Mesothelial cell of epicardium (in vitro differentiated cells): ENCODE data around the gene SLC2A1. TPM values are rescaled to one million over a fixed set of nuclear protein-coding genes. Genes with fewer than 3 reads are reported as not detected.

ENCODE experiments used
- DNase-seq, 2 experiments: peaks; one replicate each; pipeline ENCODE4 v3.0.0; 2021; ENCODE audit warnings: low spot score in 2 of 2; ENCODE audit not compliant: unreplicated experiment in 2 of 2
- H3K27ac Mint-ChIP-seq: 2 replicates; pipeline ENCODE4 v1.8.0; 2021; ENCODE audit warnings: mixed read lengths
- H3K27me3 Mint-ChIP-seq: 2 replicates; pipeline ENCODE4 v1.8.0; 2021; ENCODE audit warnings: low read depth, mixed read lengths
- H3K36me3 Mint-ChIP-seq: 2 replicates; pipeline ENCODE4 v1.8.0; 2021; ENCODE audit warnings: mixed read lengths
- H3K4me1 Mint-ChIP-seq: 2 replicates; pipeline ENCODE4 v1.8.0; 2021; ENCODE audit warnings: mixed read lengths
- H3K4me3 Mint-ChIP-seq: 2 replicates; pipeline ENCODE4 v1.8.0; 2021; ENCODE audit warnings: mild to moderate bottlenecking, moderate library complexity, mixed read lengths
- H3K9me3 Mint-ChIP-seq: 2 replicates; pipeline ENCODE4 v1.8.0; 2021; ENCODE audit warnings: mixed read lengths
- CTCF ChIP-seq: fragments of 200-600 bp; sonication (generic); IDR thresholded peaks from one replicate; pipeline ENCODE4 v1.5.0; 2021; ENCODE audit warnings: antibody characterized with exemption; ENCODE audit not compliant: unreplicated experiment
- total RNA-seq: library from RNA; stranded (reverse); gene quantifications from 3 replicates; pipeline ENCODE4 v1.2.1, GENCODE V29; 2021

The SLC2A1 gene
- total RNA-seq, 1 donor from 2014 or later, result 786 TPM

- peaks cover 36% of the 10 kb centered on the region for H3K36me3 Mint-ChIP-seq
- TF ChIP-seq CTCF, result no peak
- H3K27ac Mint-ChIP-seq, result peak overlapping the region; percentile 65
- H3K4me3 Mint-ChIP-seq, result no peak overlapping the region
- DNase-seq, result no peak
- no peaks in the 10 kb centered on the region for H3K9me3 Mint-ChIP-seq
- peaks cover 36% of the 10 kb centered on the region for H3K4me1 Mint-ChIP-seq
- no peaks in the 10 kb centered on the region for H3K27me3 Mint-ChIP-seq
Observed at GRCh38 chr1:42926879-42927242, 31.8 kb downstream of the SLC2A1 start.

GRCh38 chr1:42926235-42926878 lies 32.3 kb downstream of the SLC2A1 start:
- Mint-ChIP-seq H3K9me3 (no peaks in the 10 kb centered on the region), H3K27me3 (no peaks in the 10 kb centered on the region), H3K4me3 (no peak overlapping the region), H3K4me1 (peaks cover 35% of the 10 kb centered on the region), H3K36me3 (peaks cover 36% of the 10 kb centered on the region), H3K27ac (peak overlapping the region; percentile 77)
- no peak for DNase-seq
- TF ChIP-seq CTCF, result no peak

GRCh38 chr1:42924851-42925760 lies 33.6 kb downstream of the SLC2A1 start:
- no peak for TF ChIP-seq CTCF
- Mint-ChIP-seq H3K36me3 (peaks cover 33% of the 10 kb centered on the region), H3K9me3 (no peaks in the 10 kb centered on the region), H3K4me3 (peak overlapping the region; percentile 77), H3K27ac (peak overlapping the region; percentile 88), H3K4me1 (peaks cover 31% of the 10 kb centered on the region), H3K27me3 (no peaks in the 10 kb centered on the region)
- no peak for DNase-seq

GRCh38 chr1:42924082-42924850 lies 34.4 kb downstream of the SLC2A1 start:
- Mint-ChIP-seq H3K27me3 (no peaks in the 10 kb centered on the region), H3K27ac (peak overlapping the region; percentile 96), H3K9me3 (no peaks in the 10 kb centered on the region), H3K4me3 (peak overlapping the region; percentile 77), H3K36me3 (peaks cover 29% of the 10 kb centered on the region), H3K4me1 (peaks cover 31% of the 10 kb centered on the region)
- DNase-seq, result peak; percentile 84 to 92
- peak; percentile 24 for TF ChIP-seq CTCF

GRCh38 chr1:42923367-42924081 lies 35.1 kb downstream of the SLC2A1 start:
- DNase-seq, result no peak
- no peak for TF ChIP-seq CTCF
- Mint-ChIP-seq H3K9me3 (no peaks in the 10 kb centered on the region), H3K36me3 (peaks cover 23% of the 10 kb centered on the region), H3K27ac (peak overlapping the region; percentile 96), H3K27me3 (no peaks in the 10 kb centered on the region), H3K4me3 (peak overlapping the region; percentile 77), H3K4me1 (peaks cover 30% of the 10 kb centered on the region)
